Transverse colon (tissue), 3 donors: ENCODE data around the gene ATP2B1.

Experiments used
- CTCF ChIP-seq, 5 experiments: fragments of 200-600 bp in 3 of 5; fragments of 450-650 bp in 2 of 5; sonication (generic) in 3 of 5; IDR thresholded peaks; 1 replicate in 2 of 5; 2 replicates in 3 of 5; pipeline ENCODE4 v1.5.1; 2016 to 2017; ENCODE audit warnings: antibody characterized with exemption in 5 of 5, inconsistent platforms in 3 of 5, mild to moderate bottlenecking in 2 of 5, moderate library complexity in 1 of 5
- EP300 ChIP-seq: sonication (generic); formaldehyde crosslinking; IDR thresholded peaks from one replicate; pipeline ENCODE4 v1.6.1; 2017; ENCODE audit warnings: antibody characterized with exemption, low read depth

GRCh38 chr12:89593233-89593632 is 115.4 kb downstream of the ATP2B1 start:
- TF ChIP-seq CTCF (IDR thresholded peaks at IDR 0.05) (no peak), EP300 (no peak)
